T-helper 1 cell treated with Interleukin-12 subunit alpha and Interleukin-12 subunit beta and Interleukin-4 antibody, amounts not matched to agents 30 ng/mL and 1 ng/mL, for 36 hours (primary cell): ENCODE measurements around the gene HSD17B1. TPM values are rescaled to one million over a fixed set of nuclear protein-coding genes. Genes with fewer than 3 reads are reported as not detected.

Source experiments
- intact Hi-C: fragments of 100-400 bp; cut with micrococcal nuclease; formaldehyde crosslinking; loops from one replicate; pipeline ENCODE4 v1.15.1; 2024
- total RNA-seq: library from RNA; stranded (reverse); gene quantifications from 2 replicates; pipeline ENCODE4 v1.2.3, GENCODE V29; 2022

Gene HSD17B1
- total RNA-seq, 1 donor from 2014 or later, result 0.59 TPM

DNA sequence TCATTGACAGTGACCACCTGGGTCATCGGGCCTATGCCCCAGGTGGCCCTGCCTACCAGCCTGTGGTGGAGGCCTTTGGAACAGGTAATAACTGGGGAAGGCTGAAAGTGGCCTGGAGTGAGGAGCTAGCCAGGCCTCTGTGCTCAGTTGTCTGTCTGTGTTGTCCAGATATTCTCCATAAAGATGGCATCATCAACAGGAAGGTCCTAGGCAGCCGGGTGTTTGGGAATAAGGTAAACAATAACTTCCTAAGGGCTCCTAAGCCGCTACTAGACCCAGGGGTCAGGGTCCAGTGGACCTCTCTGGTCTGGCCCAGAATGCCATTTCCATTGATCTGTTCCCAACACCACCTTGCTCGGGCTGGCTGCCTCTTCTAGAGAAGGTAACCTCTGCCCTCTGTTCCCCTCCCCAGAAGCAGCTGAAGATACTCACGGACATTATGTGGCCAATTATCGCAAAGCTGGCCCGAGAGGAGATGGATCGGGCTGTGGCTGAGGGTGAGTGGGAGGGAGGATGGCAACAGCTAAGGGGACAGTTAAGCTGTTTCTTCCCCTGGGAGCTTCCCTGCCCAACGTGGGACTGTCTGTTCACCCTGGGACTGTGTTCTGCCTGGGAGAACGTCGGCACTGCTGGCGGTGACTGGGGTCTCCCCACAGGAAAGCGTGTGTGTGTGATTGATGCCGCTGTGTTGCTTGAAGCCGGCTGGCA lies 12.2 kb downstream of the HSD17B1 start:
- intact Hi-C loops, result loop anchor here (10.0 kb wide), 1 partner anchor 920 kb away; the partner anchor contains the start of gene DHX8

DNA sequence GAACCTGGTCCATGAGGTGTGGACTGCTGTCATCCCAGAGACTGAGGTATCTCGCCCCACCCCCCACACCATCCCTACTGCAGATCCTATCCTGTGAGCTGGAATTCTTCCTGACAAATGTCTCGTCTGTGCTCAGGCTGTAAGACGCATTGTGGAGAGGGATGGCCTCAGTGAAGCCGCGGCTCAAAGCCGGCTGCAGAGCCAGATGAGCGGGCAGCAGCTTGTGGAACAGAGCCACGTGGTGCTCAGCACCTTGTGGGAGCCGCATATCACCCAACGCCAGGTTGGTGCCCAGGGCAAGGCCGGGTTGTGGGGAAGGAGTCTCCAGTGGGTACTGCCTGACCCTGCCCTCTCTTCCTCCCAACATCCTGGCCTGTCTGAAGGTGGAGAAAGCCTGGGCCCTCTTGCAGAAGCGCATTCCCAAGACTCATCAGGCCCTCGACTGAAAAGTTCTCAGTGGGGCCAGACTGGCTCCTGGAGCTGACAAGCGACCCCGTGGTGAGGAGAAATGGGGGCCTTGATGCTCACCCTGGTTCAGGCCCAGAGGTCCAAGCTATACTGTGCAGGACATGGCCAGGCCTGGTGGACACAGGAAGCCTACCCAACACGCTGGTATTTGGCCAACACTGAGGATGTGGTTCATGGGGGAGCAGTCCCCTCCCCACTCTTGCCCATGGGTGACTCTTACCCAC lies 12.9 kb downstream of the HSD17B1 start:
- intact Hi-C loops, result loop anchor here (10.0 kb wide), 1 partner anchor 919 kb away; the partner anchor contains the start of gene DHX8

DNA sequence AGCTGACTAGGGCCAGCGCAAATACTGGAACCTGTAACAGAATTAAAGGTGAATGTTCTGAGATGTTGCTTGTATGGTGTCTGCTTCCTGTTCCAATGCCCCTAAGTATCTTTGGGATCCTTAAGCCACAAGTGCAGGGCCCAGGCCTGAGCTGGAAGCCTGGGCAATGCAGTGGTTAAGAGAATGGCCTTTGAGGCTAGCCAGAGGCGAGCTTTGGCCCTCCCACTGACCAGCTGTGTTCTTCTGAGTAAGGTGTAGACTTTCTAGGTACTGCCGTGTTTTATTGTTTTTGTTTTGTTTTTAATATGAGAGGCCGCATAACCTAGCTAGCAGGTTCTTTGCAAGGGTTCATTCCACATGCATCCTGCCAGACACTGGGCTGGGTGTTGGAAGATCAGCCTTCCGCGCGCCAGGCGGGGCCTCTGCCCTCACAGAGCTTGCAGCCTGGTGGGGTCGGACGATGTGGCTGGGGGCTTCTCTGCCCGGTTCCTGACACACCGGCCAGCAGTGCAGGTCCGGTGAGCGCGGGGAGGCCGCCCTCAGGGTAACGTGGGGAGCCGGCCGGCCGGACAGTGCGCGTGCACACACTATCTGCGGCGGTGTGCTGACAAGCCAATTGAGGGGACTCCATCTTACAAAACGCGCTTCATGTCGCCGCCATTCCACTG lies 13.6 kb downstream of the HSD17B1 start:
- intact Hi-C loops, result loop anchor here (10.0 kb wide), 1 partner anchor 918 kb away; the partner anchor contains the start of gene DHX8

DNA sequence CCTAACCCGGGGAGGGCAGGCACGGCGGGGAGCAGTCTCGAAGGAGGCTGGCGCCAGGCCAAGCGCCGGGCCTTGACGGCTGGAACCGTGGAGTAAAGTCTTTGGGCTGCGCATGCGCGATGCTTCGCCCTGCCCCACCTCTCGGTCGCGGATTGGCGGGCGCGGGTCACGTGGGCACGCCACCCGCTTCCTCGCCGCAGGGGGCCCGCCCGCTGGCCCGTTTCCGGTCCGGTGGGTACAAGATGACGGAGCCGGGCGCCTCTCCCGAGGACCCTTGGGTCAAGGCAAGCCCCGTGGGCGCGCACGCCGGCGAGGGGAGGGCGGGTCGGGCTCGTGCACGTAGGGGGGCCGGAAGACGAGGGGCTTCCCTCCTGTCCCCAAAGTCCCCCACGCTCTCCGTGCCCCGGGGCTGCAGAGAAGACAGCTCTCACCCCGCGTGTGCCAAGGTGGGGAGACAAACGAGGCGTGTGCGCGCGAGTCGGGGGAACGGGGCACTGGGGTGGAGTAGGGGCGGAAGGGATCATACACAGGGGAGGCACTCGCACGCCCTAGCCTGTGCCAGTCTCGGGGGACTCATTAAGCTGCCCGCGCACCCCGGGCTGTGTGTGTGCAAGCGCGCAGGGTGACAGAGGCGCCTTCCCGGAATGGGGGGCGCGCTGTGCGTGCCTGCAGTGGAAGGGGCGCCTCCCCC lies 14.3 kb downstream of the HSD17B1 start, which contains the start of gene MLX:
MLX (plus strand) TSS at position 218 of the 691 bp plus-strand sequence; CDS start at position 243, 25 bp downstream.
- intact Hi-C loops, result loop anchor here (1.0 to 10.0 kb wide), 3 partner anchors 10 to 918 kb away; partner anchors contain the start of genes DHX8, PSMC3IP, RETREG3 and TUBG1

DNA sequence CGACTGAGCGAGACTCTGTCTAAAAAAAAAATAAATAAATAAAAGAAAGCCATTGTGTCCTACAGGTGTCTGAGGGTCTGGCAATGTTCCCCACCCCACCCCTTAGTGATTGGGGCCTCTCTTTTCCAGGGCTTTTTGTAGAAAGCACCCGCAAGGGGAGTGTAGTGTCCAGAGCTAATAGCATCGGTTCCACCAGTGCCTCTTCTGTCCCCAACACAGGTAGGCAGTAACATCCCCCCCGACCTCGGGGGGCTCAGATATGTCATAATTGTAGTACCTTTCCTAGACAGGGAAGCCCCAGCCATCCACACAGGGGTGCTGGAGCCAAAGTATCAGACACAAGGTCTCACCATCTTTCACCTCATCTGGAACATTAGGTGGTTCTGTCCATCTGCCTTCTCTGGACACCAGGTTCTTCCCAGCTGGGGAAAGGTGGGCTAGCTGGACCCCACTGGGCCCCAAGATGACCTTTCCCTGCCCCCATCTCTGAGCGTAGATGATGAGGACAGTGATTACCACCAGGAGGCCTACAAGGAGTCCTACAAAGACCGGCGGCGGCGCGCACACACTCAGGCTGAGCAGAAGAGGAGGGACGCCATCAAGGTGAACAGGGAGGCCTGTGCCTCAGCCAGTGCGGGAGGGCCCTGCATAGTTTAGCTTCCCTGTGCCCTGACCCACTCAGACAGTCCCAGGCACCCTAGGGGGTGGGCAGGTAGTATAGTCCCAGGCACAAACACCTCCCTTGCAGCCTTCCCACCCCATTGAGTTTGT lies 15.8 kb downstream of the HSD17B1 start:
- intact Hi-C loops, result loop anchor here (10.0 kb wide), 1 partner anchor 916 kb away; the partner anchor contains the start of gene DHX8

DNA sequence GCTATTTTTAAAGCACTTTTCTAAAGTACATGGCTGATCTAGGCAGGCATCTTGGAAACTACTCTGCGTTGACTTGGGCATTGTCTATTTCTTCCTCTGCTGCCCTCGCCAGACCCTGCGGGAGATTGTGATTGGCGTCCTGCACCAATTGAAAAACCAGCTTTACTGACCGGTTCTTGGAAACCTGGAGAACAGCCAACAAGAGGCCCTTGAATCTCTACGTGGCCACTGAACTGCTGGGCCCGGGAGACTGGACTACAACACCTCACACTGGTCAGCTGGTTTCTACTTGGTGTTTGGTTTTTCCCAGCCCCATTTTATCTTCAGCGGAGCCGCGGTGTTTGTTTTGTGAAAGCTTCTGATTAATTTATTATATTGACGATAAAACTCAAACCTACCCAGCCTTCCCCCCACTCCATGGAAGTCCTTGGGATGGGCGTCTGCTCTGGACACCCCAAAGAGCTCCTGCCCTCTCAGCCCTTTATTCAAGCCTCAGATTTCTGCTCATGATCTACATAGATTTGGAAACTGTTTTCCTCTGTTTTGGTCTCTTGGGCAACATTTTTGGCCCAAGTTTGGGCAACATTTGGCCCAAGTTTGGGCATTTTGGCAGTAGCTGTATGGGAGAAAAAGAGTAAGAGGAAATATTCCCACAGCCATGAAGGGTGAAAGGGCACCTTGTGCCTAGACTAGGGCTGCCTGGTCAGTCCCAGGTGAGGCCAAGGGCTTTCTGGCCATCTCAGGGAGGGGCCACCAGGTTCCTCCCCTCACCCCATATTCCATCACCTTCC lies 18.9 kb downstream of the HSD17B1 start:
- intact Hi-C loops, result loop anchor here (10.0 kb wide), 1 partner anchor 793 kb away; no protein-coding TSS in a partner anchor

DNA sequence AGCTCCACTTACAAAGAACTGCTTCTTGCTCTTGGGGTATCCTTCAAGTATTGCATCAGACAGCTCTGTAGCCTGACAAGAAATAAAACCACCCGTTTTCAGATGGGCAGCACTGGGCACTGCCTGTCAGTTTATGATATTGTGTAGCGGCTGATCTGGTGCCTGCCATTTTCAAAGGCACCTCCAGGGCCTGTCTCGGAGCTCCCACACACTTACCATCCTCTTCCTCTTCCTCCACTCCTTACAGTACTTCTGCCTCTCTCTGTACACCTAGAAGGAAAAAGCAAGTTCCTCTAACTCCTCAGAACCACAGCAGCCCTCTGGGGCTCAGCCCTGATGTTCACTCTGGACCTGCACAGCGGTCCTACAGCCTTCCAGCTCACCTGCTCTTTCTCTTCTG lies 20.4 kb downstream of the HSD17B1 start:
- intact Hi-C loops, result loop anchor here (10.0 kb wide), 1 partner anchor 792 kb away; no protein-coding TSS in a partner anchor

DNA sequence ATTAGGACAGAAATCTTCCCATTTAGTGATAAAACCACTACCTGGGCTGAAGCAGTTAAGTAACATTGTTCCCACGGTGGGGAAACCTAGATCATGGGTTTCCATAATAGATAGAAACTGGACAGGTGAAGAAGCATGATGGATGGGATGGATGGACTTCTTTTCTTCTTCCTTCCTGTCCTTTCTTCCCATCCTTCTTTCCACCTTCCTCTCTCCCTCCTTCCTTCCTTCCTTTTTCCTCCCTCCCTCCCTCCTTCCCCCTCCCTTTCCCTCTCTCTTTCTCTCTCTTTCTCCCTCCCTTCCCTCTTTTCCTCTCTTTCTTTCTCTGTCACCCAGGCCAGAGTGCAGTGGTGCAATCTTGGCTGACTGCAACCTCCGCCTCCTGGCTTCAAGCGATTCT lies 21.7 kb downstream of the HSD17B1 start:
- intact Hi-C loops, result loop anchor here (10.0 kb wide), 1 partner anchor 790 kb away; no protein-coding TSS in a partner anchor

DNA sequence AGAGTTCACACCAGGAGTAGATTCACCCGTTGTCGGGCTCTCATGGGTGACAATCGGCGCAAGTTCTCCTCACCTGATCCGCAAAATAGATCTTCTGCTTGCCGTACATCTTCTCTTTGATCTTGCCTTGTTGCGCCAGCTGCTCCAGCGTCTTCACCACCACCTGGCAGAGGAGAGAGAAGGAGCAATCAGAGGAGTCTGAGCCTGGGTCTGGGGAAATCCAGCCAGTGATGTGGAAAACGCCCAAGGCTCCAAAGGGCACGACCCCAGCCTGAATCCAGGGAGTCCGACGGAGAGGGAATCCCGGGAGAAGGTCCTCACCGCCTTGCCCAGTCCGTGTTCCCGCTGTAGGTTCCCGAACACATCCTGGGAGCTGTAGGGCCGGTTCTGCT lies 24.4 kb downstream of the HSD17B1 start:
- intact Hi-C loops, result loop anchor here (1.0 to 10.0 kb wide), 8 partner anchors 10 to 788 kb away; partner anchors contain the start of genes COASY, EZH1, MLX and NAGLU

DNA sequence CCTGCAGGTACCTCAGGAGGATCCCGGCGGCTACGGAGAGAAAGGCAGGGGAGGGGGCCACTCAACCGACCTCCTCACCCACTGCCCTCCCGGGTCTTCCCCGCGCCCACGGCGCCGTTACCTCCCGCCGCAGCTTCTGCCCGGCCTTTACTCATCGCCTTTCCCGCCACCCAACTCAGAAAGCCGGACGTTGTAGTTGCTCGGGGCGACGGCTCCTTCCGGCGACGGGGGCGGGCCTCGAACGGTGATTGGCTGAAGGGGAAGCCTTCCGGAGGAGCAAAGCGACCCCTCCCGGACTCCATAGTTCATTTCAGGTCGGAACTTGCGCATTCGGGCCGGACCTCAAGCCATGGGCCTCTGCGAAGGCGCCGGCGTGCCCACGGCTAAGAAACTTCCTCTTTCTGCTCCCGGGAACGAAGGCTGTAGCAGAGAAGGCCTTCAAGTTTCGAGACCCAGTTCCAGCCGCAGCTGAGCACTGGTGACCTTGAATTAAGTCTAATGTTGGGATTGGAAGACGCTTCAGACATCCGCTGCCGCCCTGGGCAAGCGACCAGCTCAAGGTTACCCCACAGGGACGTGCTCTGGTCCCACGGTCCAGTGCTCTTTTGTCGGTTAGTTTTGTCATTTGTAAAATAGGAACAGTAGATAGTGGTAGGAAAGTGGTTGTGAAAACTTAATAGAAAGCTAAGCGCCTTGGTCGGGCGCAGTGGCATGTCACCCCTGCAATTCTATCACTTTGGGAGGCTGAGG lies 25.0 kb downstream of the HSD17B1 start, which contains the start of gene PSMC3IP:
PSMC3IP (minus strand) TSS at position 198 of the 750 bp plus-strand sequence; CDS start at position 155, 43 bp downstream.
- intact Hi-C loops, result loop anchor here (1.0 to 10.0 kb wide), 11 partner anchors 10 to 787 kb away; partner anchors contain the start of genes COASY, EZH1, MLX and NAGLU

DNA sequence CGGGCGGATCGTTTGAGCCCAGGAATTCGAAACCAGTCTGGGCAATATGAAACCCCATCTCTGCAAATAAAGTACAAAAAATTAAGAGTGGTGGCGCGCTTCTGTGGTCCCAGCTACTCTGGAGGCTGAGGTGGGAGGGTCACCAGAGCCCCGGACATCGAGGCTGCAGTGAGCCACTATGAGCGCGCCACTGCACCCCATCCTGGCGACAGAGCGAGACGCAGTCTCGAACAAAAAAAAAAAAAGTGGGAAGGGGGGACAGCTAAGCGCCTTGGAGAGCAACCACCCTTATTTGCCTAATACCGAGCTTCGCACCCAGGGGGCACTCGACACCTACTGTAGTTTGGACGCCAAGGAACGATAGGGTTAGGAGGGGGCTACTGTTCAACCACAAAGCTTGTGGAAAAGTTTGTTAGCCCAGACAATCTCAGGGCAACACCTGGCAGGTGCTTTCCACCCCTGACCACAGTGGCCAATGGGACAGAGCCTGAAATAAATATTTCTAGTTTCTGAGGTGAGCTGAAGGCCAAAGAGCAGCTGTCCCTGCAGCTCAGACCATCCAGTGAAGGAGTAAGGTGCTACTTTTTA lies 25.7 kb downstream of the HSD17B1 start:
- intact Hi-C loops, result loop anchor here (1.0 to 10.0 kb wide), 4 partner anchors 101 to 786 kb away; no protein-coding TSS in a partner anchor

DNA sequence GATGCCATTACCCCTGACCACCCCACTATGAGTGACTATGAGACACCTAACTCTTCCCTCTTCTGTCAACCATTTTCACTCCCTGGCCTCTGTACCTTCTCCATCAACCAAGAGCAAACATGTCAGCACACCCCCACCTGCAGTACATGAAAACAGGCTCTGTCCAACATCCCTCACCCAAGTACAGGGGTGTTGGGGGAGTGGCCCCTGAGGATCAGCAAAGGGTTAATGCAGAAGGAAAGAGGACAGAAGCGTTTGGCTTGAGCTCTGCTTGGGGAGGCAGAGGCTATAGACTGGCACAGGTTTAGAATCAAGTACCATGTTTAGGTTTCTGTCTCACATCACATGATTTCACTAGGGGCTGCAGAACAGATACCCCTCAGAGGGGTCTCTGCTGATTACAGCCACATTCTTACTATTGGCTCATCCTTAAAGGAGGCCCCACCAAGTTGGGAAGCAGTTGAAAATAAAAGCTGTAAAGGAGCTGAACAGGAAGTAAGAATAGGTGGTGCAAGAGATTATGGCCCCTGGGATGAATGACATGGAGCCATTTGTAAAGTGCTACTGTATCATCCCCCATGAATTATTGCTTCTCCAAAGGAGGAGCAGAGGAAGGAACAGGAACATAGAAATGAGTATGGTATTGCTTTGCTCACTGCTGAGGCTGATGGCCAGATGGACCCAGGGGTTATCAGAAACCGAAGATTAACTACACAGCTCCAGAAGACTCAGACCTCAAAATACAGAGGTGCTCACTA lies 27.2 kb downstream of the HSD17B1 start:
- intact Hi-C loops, result loop anchor here (10.0 kb wide), 1 partner anchor 785 kb away; no protein-coding TSS in a partner anchor

DNA sequence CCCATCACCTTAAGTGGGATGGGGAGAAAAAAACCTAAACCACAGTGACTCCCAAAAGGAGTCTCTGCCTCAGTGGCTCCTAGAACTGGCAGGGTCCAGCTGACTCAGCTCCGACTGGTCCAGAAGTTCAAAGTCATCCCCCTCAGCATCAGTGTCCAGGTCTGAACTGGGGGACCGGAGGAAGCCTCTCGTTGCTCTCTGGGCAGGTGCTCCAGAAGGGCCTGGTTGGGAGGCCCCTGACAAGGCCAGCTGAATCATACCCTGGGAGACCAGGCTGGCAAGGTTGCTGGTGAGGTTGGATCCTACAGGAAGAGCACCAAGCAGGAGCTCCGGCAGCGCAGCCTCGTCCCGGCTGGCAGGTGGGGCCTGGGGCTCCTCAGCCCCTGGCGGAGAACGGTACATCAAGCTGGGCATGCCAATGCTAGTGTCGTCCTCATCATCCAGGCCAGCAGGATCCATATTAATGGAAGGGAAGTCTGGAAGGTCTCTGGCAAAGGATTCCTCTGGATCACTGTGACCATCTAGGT lies 29.1 kb downstream of the HSD17B1 start:
- intact Hi-C loops, result no loop called here

DNA sequence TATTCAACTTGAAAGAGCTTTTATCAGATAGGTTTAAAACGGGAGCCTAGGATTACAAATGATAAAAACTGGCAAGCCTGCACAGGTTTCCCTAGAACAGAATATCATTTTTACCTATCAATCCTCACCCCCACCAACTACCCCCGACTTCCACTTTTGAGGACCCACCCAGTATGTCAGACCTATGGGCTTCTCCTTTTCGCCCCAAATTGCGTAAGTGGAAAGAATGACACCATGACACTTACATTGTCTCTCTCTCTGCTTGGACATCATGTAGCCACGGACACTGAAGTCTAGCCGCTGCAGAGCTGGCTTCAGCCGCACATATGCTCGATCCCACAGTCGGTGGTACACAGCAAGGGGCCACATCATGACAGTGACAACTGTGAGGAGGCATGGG lies 32.2 kb downstream of the HSD17B1 start:
- intact Hi-C loops, result no loop called here

DNA sequence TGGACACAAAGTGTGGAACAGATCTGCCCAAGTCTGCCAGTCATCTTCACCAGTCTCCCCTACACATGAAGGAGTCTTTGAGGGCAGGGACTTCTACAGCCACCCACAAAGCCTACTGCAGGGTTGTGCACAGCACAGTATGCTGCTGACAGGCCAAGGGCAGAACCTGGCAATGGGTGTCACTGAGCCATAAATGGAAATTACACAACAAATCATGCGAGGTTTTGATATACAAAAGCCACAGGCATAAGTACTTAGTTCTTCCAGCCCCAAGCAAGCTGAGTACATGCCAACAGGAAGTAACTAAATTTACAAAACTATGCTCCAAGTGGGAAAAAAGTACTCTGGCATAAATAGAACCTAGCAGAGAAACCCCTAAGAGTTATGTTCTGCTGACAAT lies 32.6 kb downstream of the HSD17B1 start:
- intact Hi-C loops, result no loop called here

DNA sequence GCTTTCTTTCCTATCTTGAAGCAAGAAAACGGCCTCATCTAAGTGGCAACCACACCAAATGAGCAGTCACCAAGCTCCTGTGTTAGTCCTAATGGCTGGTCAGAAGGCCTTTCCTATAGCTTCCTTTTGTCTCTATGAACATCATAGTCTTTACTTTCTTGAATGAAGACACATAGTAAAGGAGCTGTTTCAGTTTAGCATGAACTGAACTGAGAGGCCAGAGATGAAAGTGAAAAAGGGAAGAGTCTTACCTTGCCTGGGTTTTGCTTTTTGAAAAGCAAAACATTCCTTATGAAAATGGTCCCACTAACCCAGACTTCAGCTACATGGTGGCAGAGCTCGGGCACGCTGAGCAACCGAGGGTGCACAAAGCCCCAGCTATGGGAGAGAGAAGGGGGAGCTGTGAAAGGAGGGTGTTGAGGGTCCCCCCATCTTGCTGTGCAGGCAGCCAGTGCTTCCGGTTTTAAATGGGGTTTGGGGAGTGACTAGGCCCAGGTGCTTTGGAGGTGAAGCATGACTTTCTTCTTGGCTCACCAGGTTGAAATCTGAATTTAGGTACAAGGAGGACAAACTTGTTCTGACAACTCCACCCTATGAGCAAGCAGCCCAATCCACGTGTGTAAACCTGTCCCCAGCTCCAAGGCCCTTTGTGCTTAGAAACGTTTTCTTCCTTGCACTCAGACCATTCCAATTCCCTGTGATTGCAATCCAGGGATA lies 33.9 kb downstream of the HSD17B1 start:
- intact Hi-C loops, result no loop called here
